ENCODE results near the gene EML5.

The EML5 gene

DNA sequence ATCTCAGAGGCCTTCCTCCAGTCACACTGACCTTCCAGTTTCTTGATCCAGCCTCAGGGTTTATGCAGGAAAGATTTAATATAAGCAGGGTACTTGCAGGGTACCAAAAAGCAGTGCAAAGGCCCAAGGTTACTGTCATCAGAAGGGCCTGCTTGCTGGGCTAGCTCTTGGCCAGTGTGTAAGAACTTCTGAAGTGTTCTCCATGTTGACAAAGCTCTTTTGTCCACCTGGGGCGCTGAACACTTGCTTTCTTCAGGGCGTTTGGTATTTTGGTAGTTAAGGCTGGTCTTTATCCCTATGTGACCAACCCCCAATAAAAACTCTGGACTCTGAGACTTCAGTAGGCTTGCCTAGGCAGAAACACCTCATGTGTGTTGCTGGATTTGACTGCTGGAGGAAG, 160.2 kb downstream of the EML5 start:
- Histone ChIP-seq H3K4me3 (ENCODE audit: insufficient read depth, low read length, poor library complexity, severe bottlenecking) (no peak overlapping the region), H3K79me2 (ENCODE audit: insufficient read depth, low read length) (no peaks in the 10 kb centered on the region), H4K20me1 (ENCODE audit: low read depth, low read length) (no peaks in the 10 kb centered on the region), H3K36me3 (ENCODE audit: low read length) (no peaks in the 10 kb centered on the region), H3K27me3 (ENCODE audit: low read length) (no peaks in the 10 kb centered on the region), H3K9me2 (replicated peaks; ENCODE audit: insufficient read depth, low read length) (no peaks in the 10 kb centered on the region), H3K9ac (ENCODE audit: low read length) (no peak overlapping the region), H3K4me2 (ENCODE audit: low read depth, low read length, poor library complexity, severe bottlenecking) (no peak overlapping the region), H2AFZ (ENCODE audit: low read depth, low read length, severe bottlenecking) (no peak overlapping the region), H3F3A (ENCODE audit: insufficient read depth) (0 out of 2 replicates have a peak, but pooled peaks cover 3% of the 10 kb centered on the region), H3K27ac (ENCODE audit: low read depth, low read length) (no peak overlapping the region), H3K9me3 (ENCODE audit: insufficient read depth, low read length) (no peaks in the 10 kb centered on the region)
- TF ChIP-seq EZH2phosphoT487 (conservative IDR thresholded peaks at IDR 0.05; ENCODE audit: low read length) (no peak), CTCF (IDR thresholded peaks at IDR 0.05; ENCODE audit: insufficient read depth, low read length, poor library complexity, severe bottlenecking) (no peak)

- Histone ChIP-seq H3K79me2 (ENCODE audit: insufficient read depth, low read length) (no peaks in the 10 kb centered on the region), H3K9me2 (replicated peaks; ENCODE audit: insufficient read depth, low read length) (no peaks in the 10 kb centered on the region), H3K9me3 (ENCODE audit: insufficient read depth, low read length) (no peaks in the 10 kb centered on the region), H3K9ac (ENCODE audit: low read length) (no peak overlapping the region), H3K27me3 (ENCODE audit: low read length) (no peaks in the 10 kb centered on the region), H3K36me3 (ENCODE audit: low read length) (no peaks in the 10 kb centered on the region), H3K4me3 (ENCODE audit: insufficient read depth, low read length, poor library complexity, severe bottlenecking) (no peak overlapping the region), H3F3A (ENCODE audit: insufficient read depth) (0 out of 2 replicates have a peak, but pooled peaks cover 3% of the 10 kb centered on the region), H3K4me2 (ENCODE audit: low read depth, low read length, poor library complexity, severe bottlenecking) (no peak overlapping the region), H3K27ac (ENCODE audit: low read depth, low read length) (no peak overlapping the region), H2AFZ (ENCODE audit: low read depth, low read length, severe bottlenecking) (no peak overlapping the region), H4K20me1 (ENCODE audit: low read depth, low read length) (no peaks in the 10 kb centered on the region)
- TF ChIP-seq CTCF (IDR thresholded peaks at IDR 0.05; ENCODE audit: insufficient read depth, low read length, poor library complexity, severe bottlenecking): no peak
- TF ChIP-seq EZH2phosphoT487 (conservative IDR thresholded peaks at IDR 0.05; ENCODE audit: low read length): no peak
These were observed 161.7 kb downstream of the EML5 start for GRCh38 chr14:88631091-88631490.

GRCh38 chr14:88630565-88630964, 162.2 kb downstream of the EML5 start:
- H3K4me2 ChIP-seq (ENCODE audit: low read depth, low read length, poor library complexity, severe bottlenecking): no peak overlapping the region
- H3K27me3 ChIP-seq (ENCODE audit: low read length): no peaks in the 10 kb centered on the region
- 0 out of 2 replicates have a peak, but pooled peaks cover 3% of the 10 kb centered on the region for H3F3A ChIP-seq (ENCODE audit: insufficient read depth)
- H4K20me1 ChIP-seq (ENCODE audit: low read depth, low read length): no peaks in the 10 kb centered on the region
- no peak overlapping the region for H2AFZ ChIP-seq (ENCODE audit: low read depth, low read length, severe bottlenecking)
- H3K9me2 ChIP-seq (replicated peaks; ENCODE audit: insufficient read depth, low read length): no peaks in the 10 kb centered on the region
- no peaks in the 10 kb centered on the region for H3K9me3 ChIP-seq (ENCODE audit: insufficient read depth, low read length)
- H3K4me3 ChIP-seq (ENCODE audit: insufficient read depth, low read length, poor library complexity, severe bottlenecking): no peak overlapping the region
- TF ChIP-seq CTCF (IDR thresholded peaks at IDR 0.05; ENCODE audit: insufficient read depth, low read length, poor library complexity, severe bottlenecking): no peak
- TF ChIP-seq EZH2phosphoT487 (conservative IDR thresholded peaks at IDR 0.05; ENCODE audit: low read length): no peak
- no peaks in the 10 kb centered on the region for H3K79me2 ChIP-seq (ENCODE audit: insufficient read depth, low read length)
- no peak overlapping the region for H3K27ac ChIP-seq (ENCODE audit: low read depth, low read length)
- no peaks in the 10 kb centered on the region for H3K36me3 ChIP-seq (ENCODE audit: low read length)
- H3K9ac ChIP-seq (ENCODE audit: low read length): no peak overlapping the region

Measured in SU-DHL-6 (cell line).